Measurements from ENCODE around the gene ZNF813.
"Not testable (repeated sequence)": the region's sequence is repeated elsewhere in the genome, so short reads cannot be mapped to it uniquely, and the experiment has no call there.

ZNF813 gene

DNA sequence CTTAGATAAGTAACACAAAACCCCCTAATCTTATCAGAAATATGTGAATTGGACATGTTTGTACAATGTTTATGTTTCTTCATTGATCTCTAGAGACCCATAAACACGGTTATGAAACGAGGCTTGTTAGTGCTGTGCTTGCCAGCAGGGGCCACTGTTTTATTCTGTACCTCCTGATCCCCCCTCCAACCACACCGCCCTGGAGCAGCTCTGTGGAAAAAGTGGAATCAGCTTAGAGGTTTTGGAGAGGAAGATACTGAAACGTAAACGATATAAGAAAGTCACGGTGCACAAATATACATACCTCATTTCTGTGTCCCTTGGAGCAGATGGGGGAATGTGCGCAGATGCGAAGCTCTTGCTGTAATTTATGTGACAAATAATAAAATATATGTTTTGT lies 43.9 kb upstream of the ZNF813 start:
- not testable (repeated sequence) for H3K4me2 ChIP-seq (ENCODE audit: low read length, poor library complexity, severe bottlenecking); H3K27me3 ChIP-seq (ENCODE audit: control insufficient read depth in 1 of 2, insufficient read depth in 1 of 2, low read length in 2 of 2); H2BK5ac ChIP-seq (ENCODE audit: low read depth, low read length, poor library complexity, severe bottlenecking); H2AK5ac ChIP-seq (ENCODE audit: low read length, severe bottlenecking); H3K14ac ChIP-seq (ENCODE audit: low read length in 2 of 2); H3K9me3 ChIP-seq (ENCODE audit: control insufficient read depth, low read length); H2BK12ac ChIP-seq (ENCODE audit: low read length in 2 of 2); H3K4me1 ChIP-seq (ENCODE audit: control insufficient read depth, insufficient read depth, low read depth, low read length); H3K4ac ChIP-seq (ENCODE audit: low read depth in 1 of 2, low read length in 2 of 2); H3K36me3 ChIP-seq (ENCODE audit: control insufficient read depth in 1 of 2, insufficient read depth in 2 of 2, low read depth in 1 of 2, low read length in 2 of 2); H3K27ac ChIP-seq (ENCODE audit: low read length, poor library complexity, severe bottlenecking); H3K9ac ChIP-seq (ENCODE audit: low read length); H3K4me3 ChIP-seq (ENCODE audit: insufficient read depth in 1 of 2, low read depth in 1 of 2, low read length in 2 of 2); H2BK120ac ChIP-seq (ENCODE audit: low read depth, low read length); H3K23ac ChIP-seq (ENCODE audit: low read length in 2 of 2); H3K18ac ChIP-seq (ENCODE audit: low read depth in 1 of 2, low read length in 2 of 2); H2BK15ac ChIP-seq (ENCODE audit: low read depth, poor library complexity, severe bottlenecking); H3K79me1 ChIP-seq (replicated peaks; ENCODE audit: low read length, poor library complexity, severe bottlenecking); H2AFZ ChIP-seq (ENCODE audit: low read depth, low read length); DNase-seq; H4K91ac ChIP-seq (ENCODE audit: low read length); H4K8ac ChIP-seq (ENCODE audit: low read length)
- no CpG with 5 or more reads among the region's 8 CpGs for WGBS

DNA sequence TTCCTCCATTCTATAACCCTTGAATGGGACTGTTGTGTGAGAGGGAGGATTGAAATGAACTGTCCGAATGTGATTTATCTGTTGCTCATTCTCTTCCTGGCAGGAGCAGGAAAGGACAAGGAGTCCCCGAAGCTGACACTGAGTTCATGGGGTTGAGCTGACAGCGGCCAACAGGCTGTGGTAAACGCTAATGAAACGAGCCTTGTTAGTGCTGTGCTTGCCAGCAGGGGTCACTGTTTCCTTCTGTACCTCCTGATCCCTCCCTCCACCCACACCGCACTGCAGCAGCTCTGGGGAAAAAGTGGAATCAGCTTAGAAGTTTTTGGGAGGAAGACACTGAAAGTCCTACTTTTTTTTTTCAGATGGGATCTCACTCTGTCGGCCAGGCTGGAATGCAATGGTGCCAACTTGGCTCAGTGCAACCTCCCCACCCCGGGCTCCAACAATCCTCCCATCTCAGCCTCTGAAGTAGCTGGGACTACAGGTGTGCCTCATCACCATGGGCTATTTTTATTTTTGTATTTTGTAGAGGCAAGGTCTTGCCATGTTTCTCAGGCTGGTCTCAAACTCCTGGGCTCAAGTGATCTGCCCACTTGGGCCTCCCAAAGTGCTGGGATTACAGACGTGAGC lies 42.5 kb upstream of the ZNF813 start:
- no peak overlapping the region for H4K91ac ChIP-seq (ENCODE audit: low read length)
- H2BK12ac ChIP-seq (ENCODE audit: low read length in 2 of 2): no peak overlapping the region
- no peaks in the 10 kb centered on the region for H3K27me3 ChIP-seq (ENCODE audit: control insufficient read depth in 1 of 2, insufficient read depth in 1 of 2, low read length in 2 of 2)
- peaks cover 0 to 5% of the 10 kb centered on the region in 2 experiments for H3K36me3 ChIP-seq (ENCODE audit: control insufficient read depth in 1 of 2, insufficient read depth in 2 of 2, low read depth in 1 of 2, low read length in 2 of 2)
- no peaks in the 10 kb centered on the region for H3K9me3 ChIP-seq (ENCODE audit: control insufficient read depth, low read length)
- no peak overlapping the region for H4K8ac ChIP-seq (ENCODE audit: low read length)
- H3K14ac ChIP-seq (ENCODE audit: low read length in 2 of 2): no peak overlapping the region
- H3K4me3 ChIP-seq (ENCODE audit: insufficient read depth in 1 of 2, low read depth in 1 of 2, low read length in 2 of 2): no peak overlapping the region
- H2BK15ac ChIP-seq (ENCODE audit: low read depth, poor library complexity, severe bottlenecking): no peak overlapping the region
- DNase-seq: peak; percentile 50
- 32% methylated on average over 8 of the region's 9 CpGs for WGBS
- H3K4me1 ChIP-seq (ENCODE audit: control insufficient read depth, insufficient read depth, low read depth, low read length): no peaks in the 10 kb centered on the region
- no peak overlapping the region for H3K9ac ChIP-seq (ENCODE audit: low read length)
- no peak overlapping the region for H3K27ac ChIP-seq (ENCODE audit: low read length, poor library complexity, severe bottlenecking)
- H3K18ac ChIP-seq (ENCODE audit: low read depth in 1 of 2, low read length in 2 of 2): no peak overlapping the region
- no peak overlapping the region for H2BK5ac ChIP-seq (ENCODE audit: low read depth, low read length, poor library complexity, severe bottlenecking)
- H2AK5ac ChIP-seq (ENCODE audit: low read length, severe bottlenecking): no peak overlapping the region
- H3K23ac ChIP-seq (ENCODE audit: low read length in 2 of 2): no peak overlapping the region
- no peak overlapping the region for H2AFZ ChIP-seq (ENCODE audit: low read depth, low read length)
- H3K79me1 ChIP-seq (replicated peaks; ENCODE audit: low read length, poor library complexity, severe bottlenecking): no peaks in the 10 kb centered on the region
- H3K4ac ChIP-seq (ENCODE audit: low read depth in 1 of 2, low read length in 2 of 2): no peak overlapping the region
- H2BK120ac ChIP-seq (ENCODE audit: low read depth, low read length): no peak overlapping the region
- no peak overlapping the region for H3K4me2 ChIP-seq (ENCODE audit: low read length, poor library complexity, severe bottlenecking)

DNA sequence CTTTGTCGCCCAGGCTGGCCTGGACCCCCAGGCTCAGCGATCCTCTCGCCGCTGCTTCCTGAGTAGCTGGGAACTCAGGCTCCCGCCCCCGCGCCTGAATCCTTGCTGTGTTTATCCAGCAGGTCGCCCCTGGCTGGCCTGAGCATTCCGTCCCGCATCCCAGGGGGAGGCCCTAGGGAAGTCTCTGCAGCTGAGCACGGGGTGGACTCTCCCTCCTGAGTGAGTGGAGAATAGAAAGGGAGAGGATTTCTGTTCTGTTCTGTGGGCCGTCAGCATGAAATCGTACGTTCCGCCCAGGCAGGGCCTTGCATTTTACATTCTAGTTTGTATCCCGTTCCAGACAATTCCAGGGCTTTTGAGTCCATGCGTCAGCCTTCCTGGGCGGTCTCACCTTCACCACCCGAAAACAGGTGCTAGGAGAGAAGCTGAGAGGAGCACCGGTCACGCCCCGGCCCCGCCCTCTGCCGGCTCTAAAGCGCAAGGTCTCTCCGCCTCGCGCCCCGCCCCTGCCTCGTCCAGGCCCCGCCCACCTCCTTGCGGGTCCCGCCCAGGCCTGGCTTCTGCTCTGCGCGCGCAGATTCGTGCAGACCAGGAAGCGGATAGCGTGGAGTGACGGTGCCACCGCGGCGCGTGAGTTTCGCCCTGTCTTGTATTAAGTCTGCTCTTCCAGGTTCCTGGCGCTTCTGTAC lies 36.0 kb upstream of the ZNF813 start, which contains the start of gene ZNF761:
Gene ZNF761 (plus strand): TSS at position 586 of the 689 bp plus-strand sequence. CDS start 15,285 bp downstream, outside the sequence.
- DNase-seq: peak; percentile 90
- H3K18ac ChIP-seq (ENCODE audit: low read depth in 1 of 2, low read length in 2 of 2): peak within 1 kb of the TSS; percentile 14 to 31
- H3K4ac ChIP-seq (ENCODE audit: low read depth in 1 of 2, low read length in 2 of 2): peak within 1 kb of the TSS in 1 of 2 experiments; percentile 6
- H3K14ac ChIP-seq (ENCODE audit: low read length in 2 of 2): peak within 1 kb of the TSS in 1 of 2 experiments; percentile 65
- no peak within 1 kb of the TSS for H2BK120ac ChIP-seq (ENCODE audit: low read depth, low read length)
- peaks cover 3% of the 10 kb centered on the region for H3K4me1 ChIP-seq (ENCODE audit: control insufficient read depth, insufficient read depth, low read depth, low read length)
- no peaks in the 10 kb centered on the region for H3K27me3 ChIP-seq (ENCODE audit: control insufficient read depth in 1 of 2, insufficient read depth in 1 of 2, low read length in 2 of 2)
- H3K23ac ChIP-seq (ENCODE audit: low read length in 2 of 2): no peak within 1 kb of the TSS
- H3K79me1 ChIP-seq (replicated peaks; ENCODE audit: low read length, poor library complexity, severe bottlenecking): peaks cover 16% of the 10 kb centered on the region
- H3K9me3 ChIP-seq (ENCODE audit: control insufficient read depth, low read length): peaks cover 5% of the 10 kb centered on the region
- H3K4me3 ChIP-seq (ENCODE audit: insufficient read depth in 1 of 2, low read depth in 1 of 2, low read length in 2 of 2): peak within 1 kb of the TSS; percentile 76 to 97
- no peak within 1 kb of the TSS for H2BK12ac ChIP-seq (ENCODE audit: low read length in 2 of 2)
- no peak within 1 kb of the TSS for H2BK15ac ChIP-seq (ENCODE audit: low read depth, poor library complexity, severe bottlenecking)
- H3K9ac ChIP-seq (ENCODE audit: low read length): peak within 1 kb of the TSS; percentile 99
- peak within 1 kb of the TSS; percentile 96 for H3K4me2 ChIP-seq (ENCODE audit: low read length, poor library complexity, severe bottlenecking)
- H3K27ac ChIP-seq (ENCODE audit: low read length, poor library complexity, severe bottlenecking): peak within 1 kb of the TSS; percentile 72
- peak within 1 kb of the TSS; percentile 75 for H2AFZ ChIP-seq (ENCODE audit: low read depth, low read length)
- no peak within 1 kb of the TSS for H4K91ac ChIP-seq (ENCODE audit: low read length)
- WGBS: 1% methylated on average over 43 of the region's 46 CpGs
- no peak within 1 kb of the TSS for H2AK5ac ChIP-seq (ENCODE audit: low read length, severe bottlenecking)
- no peak within 1 kb of the TSS for H4K8ac ChIP-seq (ENCODE audit: low read length)
- H2BK5ac ChIP-seq (ENCODE audit: low read depth, low read length, poor library complexity, severe bottlenecking): no peak within 1 kb of the TSS
- peaks cover 11 to 31% of the 10 kb centered on the region in 2 experiments for H3K36me3 ChIP-seq (ENCODE audit: control insufficient read depth in 1 of 2, insufficient read depth in 2 of 2, low read depth in 1 of 2, low read length in 2 of 2)

DNA sequence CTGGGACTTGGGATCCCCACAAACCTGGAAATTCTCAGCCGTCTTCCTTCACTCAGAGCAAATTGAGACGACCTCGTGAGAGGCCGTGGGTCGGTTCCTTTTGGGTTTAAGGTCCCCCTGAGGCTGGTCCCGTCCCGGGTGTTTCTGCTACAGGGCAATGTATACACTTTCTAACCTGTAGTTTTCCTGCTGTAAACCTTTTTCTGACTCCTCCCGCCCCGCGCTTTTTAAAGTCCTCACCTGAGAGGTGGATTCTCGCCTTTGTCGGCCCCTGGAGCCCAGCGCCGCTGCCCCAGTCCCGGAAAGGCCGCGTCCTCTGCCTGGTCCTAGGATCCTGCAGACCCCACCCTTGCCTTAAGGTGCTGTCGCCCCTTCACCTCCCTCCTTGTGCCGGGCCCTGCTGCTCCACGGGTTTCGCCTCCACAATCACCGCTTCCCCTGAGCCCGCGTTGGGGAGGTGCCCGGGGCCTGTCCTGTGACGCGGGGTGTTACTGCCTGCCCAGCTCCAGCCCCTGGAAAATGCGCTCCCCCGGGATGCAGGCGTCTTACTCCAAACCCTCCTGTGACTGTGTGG lies 35.4 kb upstream of the ZNF813 start:
- Histone ChIP-seq H3K9me3 (ENCODE audit: control insufficient read depth, low read length) (peaks cover 5% of the 10 kb centered on the region), H2BK12ac (ENCODE audit: low read length in 2 of 2) (no peak overlapping the region), H2BK120ac (ENCODE audit: low read depth, low read length) (no peak overlapping the region), H3K27me3 (ENCODE audit: control insufficient read depth in 1 of 2, insufficient read depth in 1 of 2, low read length in 2 of 2) (no peaks in the 10 kb centered on the region), H3K4me3 (ENCODE audit: insufficient read depth in 1 of 2, low read depth in 1 of 2, low read length in 2 of 2) (peak overlapping the region; percentile 76 to 97), H2BK5ac (ENCODE audit: low read depth, low read length, poor library complexity, severe bottlenecking) (no peak overlapping the region), H3K9ac (ENCODE audit: low read length) (peak overlapping the region; percentile 99), H2AK5ac (ENCODE audit: low read length, severe bottlenecking) (no peak overlapping the region), H3K27ac (ENCODE audit: low read length, poor library complexity, severe bottlenecking) (peak overlapping the region; percentile 72), H3K23ac (ENCODE audit: low read length in 2 of 2) (no peak overlapping the region), H3K36me3 (ENCODE audit: control insufficient read depth in 1 of 2, insufficient read depth in 2 of 2, low read depth in 1 of 2, low read length in 2 of 2) (peaks cover 15 to 37% of the 10 kb centered on the region in 2 experiments), H3K4ac (ENCODE audit: low read depth in 1 of 2, low read length in 2 of 2) (peak overlapping the region in 1 of 2 experiments; percentile 6), H3K79me1 (replicated peaks; ENCODE audit: low read length, poor library complexity, severe bottlenecking) (peaks cover 18% of the 10 kb centered on the region), H4K91ac (ENCODE audit: low read length) (no peak overlapping the region), H3K14ac (ENCODE audit: low read length in 2 of 2) (peak overlapping the region in 1 of 2 experiments; percentile 65), H3K18ac (ENCODE audit: low read depth in 1 of 2, low read length in 2 of 2) (peak overlapping the region; percentile 14 to 31), H2AFZ (ENCODE audit: low read depth, low read length) (peak overlapping the region; percentile 33), H2BK15ac (ENCODE audit: low read depth, poor library complexity, severe bottlenecking) (no peak overlapping the region), H4K8ac (ENCODE audit: low read length) (no peak overlapping the region), H3K4me1 (ENCODE audit: control insufficient read depth, insufficient read depth, low read depth, low read length) (peaks cover 3% of the 10 kb centered on the region), H3K4me2 (ENCODE audit: low read length, poor library complexity, severe bottlenecking) (peak overlapping the region; percentile 81)
- peak; percentile 62 for DNase-seq
- WGBS: under 1% methylated on average over 30 of the region's 30 CpGs

Measured in mesenchymal stem cell (in vitro differentiated cells and primary cell).